ENCODE measurements around the gene MARCHF10. TPM values are rescaled to one million over a fixed set of nuclear protein-coding genes. Genes with fewer than 3 reads are reported as not detected.
A peak's percentile ranks its signal among the peaks of the same experiment; 100 is the strongest.

The MARCHF10 gene
- total and polyA plus RNA-seq, 9 of the 15 experiments (the other 6 are each of a cell fraction or from before 2014, with no cell fraction given) = not detected

DNA sequence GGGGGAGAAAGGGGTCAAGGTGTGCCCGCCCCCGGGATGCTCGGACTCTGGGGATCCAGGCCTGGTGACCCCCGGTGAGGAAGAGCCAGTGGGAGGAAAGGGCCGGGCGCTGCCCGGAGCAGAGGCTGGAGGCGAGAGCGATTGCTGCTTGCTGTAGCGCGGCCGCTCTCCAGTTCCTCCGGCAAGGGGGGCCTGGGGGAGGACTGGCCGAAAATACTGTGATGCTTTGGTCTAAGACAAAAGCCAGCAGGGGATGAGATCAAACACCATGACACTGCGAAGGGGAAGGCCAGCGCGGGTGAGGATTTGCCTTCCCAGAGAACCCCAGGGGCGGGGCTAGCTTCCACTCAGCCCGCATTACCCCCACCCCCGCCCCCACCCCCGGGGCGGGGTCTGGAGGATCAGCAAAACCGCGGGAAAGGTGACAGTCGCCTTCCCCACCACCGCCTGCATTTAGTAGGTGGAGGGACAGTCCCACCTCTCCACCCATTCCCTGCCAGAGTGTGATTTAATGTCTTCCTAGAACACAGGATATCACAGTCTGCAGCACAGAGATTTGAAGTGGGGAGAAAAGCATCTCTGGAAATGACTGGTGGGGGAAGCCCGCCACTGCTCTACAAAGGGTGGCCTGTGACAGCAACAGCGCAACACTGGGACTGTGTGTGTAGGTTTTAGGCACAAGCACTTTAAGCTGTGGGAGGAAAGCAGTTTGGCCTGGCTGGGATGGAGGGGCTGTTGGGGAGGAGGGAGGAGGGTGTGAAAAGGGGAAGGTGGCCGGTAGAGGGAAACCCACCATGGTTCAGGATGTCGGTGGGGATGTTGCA is 154.9 kb downstream of the MARCHF10 start (continued):
- TF ChIP-seq, protein P1, sequence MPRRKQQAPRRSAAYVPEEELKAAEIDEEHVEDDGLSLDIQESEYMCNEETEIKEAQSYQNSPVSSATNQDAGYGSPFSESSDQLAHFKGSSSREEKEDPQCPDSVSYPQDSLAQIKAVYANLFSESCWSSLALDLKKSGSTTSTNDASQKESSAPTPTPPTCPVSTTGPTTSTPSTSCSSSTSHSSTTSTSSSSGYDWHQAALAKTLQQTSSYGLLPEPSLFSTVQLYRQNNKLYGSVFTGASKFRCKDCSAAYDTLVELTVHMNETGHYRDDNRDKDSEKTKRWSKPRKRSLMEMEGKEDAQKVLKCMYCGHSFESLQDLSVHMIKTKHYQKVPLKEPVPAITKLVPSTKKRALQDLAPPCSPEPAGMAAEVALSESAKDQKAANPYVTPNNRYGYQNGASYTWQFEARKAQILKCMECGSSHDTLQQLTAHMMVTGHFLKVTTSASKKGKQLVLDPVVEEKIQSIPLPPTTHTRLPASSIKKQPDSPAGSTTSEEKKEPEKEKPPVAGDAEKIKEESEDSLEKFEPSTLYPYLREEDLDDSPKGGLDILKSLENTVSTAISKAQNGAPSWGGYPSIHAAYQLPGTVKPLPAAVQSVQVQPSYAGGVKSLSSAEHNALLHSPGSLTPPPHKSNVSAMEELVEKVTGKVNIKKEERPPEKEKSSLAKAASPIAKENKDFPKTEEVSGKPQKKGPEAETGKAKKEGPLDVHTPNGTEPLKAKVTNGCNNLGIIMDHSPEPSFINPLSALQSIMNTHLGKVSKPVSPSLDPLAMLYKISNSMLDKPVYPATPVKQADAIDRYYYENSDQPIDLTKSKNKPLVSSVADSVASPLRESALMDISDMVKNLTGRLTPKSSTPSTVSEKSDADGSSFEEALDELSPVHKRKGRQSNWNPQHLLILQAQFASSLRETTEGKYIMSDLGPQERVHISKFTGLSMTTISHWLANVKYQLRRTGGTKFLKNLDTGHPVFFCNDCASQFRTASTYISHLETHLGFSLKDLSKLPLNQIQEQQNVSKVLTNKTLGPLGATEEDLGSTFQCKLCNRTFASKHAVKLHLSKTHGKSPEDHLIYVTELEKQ (CRISPR knock-in tag; IDR thresholded peaks at IDR 0.05) = no peak
- TF ChIP-seq STAT5A (IDR thresholded peaks at IDR 0.05; ENCODE audit: borderline replicate concordance, low read length) (peak; percentile 56; the same call in 1 of the 2 replicates), NR2C1 (IDR thresholded peaks at IDR 0.05) (no peak), NR2C1 (tag; IDR thresholded peaks at IDR 0.05) (no peak), MEIS2 (IDR thresholded peaks at IDR 0.05; ENCODE audit: partially characterized antibody) (peak; percentile 84), MTA3 (IDR thresholded peaks at IDR 0.05; ENCODE audit: borderline replicate concordance) (no peak), ZNF780A (CRISPR knock-in tag; IDR thresholded peaks at IDR 0.05) (no peak), GABPB2 (CRISPR knock-in tag; conservative IDR thresholded peaks at IDR 0.05) (no peak), MIER1 (IDR thresholded peaks at IDR 0.05; ENCODE audit: low read depth) (no peak)
- TF ChIP-seq, protein P2, sequence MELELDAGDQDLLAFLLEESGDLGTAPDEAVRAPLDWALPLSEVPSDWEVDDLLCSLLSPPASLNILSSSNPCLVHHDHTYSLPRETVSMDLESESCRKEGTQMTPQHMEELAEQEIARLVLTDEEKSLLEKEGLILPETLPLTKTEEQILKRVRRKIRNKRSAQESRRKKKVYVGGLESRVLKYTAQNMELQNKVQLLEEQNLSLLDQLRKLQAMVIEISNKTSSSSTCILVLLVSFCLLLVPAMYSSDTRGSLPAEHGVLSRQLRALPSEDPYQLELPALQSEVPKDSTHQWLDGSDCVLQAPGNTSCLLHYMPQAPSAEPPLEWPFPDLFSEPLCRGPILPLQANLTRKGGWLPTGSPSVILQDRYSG (tag; conservative IDR thresholded peaks at IDR 0.05; ENCODE audit: low read depth) = no peak
- TF ChIP-seq, protein P3, sequence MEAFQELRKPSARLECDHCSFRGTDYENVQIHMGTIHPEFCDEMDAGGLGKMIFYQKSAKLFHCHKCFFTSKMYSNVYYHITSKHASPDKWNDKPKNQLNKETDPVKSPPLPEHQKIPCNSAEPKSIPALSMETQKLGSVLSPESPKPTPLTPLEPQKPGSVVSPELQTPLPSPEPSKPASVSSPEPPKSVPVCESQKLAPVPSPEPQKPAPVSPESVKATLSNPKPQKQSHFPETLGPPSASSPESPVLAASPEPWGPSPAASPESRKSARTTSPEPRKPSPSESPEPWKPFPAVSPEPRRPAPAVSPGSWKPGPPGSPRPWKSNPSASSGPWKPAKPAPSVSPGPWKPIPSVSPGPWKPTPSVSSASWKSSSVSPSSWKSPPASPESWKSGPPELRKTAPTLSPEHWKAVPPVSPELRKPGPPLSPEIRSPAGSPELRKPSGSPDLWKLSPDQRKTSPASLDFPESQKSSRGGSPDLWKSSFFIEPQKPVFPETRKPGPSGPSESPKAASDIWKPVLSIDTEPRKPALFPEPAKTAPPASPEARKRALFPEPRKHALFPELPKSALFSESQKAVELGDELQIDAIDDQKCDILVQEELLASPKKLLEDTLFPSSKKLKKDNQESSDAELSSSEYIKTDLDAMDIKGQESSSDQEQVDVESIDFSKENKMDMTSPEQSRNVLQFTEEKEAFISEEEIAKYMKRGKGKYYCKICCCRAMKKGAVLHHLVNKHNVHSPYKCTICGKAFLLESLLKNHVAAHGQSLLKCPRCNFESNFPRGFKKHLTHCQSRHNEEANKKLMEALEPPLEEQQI (IDR thresholded peaks at IDR 0.05) = no peak
- TF ChIP-seq, protein P4, sequence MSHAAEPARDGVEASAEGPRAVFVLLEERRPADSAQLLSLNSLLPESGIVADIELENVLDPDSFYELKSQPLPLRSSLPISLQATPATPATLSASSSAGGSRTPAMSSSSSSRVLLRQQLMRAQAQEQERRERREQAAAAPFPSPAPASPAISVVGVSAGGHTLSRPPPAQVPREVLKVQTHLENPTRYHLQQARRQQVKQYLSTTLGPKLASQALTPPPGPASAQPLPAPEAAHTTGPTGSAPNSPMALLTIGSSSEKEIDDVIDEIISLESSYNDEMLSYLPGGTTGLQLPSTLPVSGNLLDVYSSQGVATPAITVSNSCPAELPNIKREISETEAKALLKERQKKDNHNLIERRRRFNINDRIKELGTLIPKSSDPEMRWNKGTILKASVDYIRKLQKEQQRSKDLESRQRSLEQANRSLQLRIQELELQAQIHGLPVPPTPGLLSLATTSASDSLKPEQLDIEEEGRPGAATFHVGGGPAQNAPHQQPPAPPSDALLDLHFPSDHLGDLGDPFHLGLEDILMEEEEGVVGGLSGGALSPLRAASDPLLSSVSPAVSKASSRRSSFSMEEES (CRISPR knock-in tag; IDR thresholded peaks at IDR 0.05) = no peak
- TF ChIP-seq, protein P5, sequence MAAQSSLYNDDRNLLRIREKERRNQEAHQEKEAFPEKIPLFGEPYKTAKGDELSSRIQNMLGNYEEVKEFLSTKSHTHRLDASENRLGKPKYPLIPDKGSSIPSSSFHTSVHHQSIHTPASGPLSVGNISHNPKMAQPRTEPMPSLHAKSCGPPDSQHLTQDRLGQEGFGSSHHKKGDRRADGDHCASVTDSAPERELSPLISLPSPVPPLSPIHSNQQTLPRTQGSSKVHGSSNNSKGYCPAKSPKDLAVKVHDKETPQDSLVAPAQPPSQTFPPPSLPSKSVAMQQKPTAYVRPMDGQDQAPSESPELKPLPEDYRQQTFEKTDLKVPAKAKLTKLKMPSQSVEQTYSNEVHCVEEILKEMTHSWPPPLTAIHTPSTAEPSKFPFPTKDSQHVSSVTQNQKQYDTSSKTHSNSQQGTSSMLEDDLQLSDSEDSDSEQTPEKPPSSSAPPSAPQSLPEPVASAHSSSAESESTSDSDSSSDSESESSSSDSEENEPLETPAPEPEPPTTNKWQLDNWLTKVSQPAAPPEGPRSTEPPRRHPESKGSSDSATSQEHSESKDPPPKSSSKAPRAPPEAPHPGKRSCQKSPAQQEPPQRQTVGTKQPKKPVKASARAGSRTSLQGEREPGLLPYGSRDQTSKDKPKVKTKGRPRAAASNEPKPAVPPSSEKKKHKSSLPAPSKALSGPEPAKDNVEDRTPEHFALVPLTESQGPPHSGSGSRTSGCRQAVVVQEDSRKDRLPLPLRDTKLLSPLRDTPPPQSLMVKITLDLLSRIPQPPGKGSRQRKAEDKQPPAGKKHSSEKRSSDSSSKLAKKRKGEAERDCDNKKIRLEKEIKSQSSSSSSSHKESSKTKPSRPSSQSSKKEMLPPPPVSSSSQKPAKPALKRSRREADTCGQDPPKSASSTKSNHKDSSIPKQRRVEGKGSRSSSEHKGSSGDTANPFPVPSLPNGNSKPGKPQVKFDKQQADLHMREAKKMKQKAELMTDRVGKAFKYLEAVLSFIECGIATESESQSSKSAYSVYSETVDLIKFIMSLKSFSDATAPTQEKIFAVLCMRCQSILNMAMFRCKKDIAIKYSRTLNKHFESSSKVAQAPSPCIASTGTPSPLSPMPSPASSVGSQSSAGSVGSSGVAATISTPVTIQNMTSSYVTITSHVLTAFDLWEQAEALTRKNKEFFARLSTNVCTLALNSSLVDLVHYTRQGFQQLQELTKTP (IDR thresholded peaks at IDR 0.05; ENCODE audit: low read depth in 1 of 2, partially characterized antibody in 2 of 2) = no peak

Data from K562 (cell line).